Gastroesophageal sphincter (tissue), 3 donors: ENCODE measurements around the gene PATL2.

Source experiments
- POLR2A ChIP-seq, 2 donors: fragments of 450-650 bp; IDR thresholded peaks; one replicate each; pipeline ENCODE4 v1.6.1; 2017; ENCODE audit warnings: antibody characterized with exemption in 2 of 2, mild to moderate bottlenecking in 2 of 2, moderate library complexity in 1 of 2
- POLR2AphosphoS5 ChIP-seq: sonication (generic); formaldehyde crosslinking; IDR thresholded peaks from one replicate; pipeline ENCODE4 v1.6.1; 2017; ENCODE audit warnings: antibody characterized with exemption
- TF ChIP-seq, protein P1 (sequence below), 4 experiments: fragments of 200-600 bp in 2 of 4; fragments of 450-650 bp in 2 of 4; sonication (generic) in 1 of 4; IDR thresholded peaks; one replicate each; pipeline ENCODE4 v1.5.1; 2017 to 2019; ENCODE audit warnings: antibody characterized with exemption in 4 of 4, mild to moderate bottlenecking in 2 of 4, moderate library complexity in 2 of 4

GRCh38 chr15:44726136-44726535 lies 15.0 kb upstream of the PATL2 start:
- TF ChIP-seq POLR2A (IDR thresholded peaks at IDR 0.05) (no peak), POLR2AphosphoS5 (no peak)
- TF ChIP-seq, protein P1, sequence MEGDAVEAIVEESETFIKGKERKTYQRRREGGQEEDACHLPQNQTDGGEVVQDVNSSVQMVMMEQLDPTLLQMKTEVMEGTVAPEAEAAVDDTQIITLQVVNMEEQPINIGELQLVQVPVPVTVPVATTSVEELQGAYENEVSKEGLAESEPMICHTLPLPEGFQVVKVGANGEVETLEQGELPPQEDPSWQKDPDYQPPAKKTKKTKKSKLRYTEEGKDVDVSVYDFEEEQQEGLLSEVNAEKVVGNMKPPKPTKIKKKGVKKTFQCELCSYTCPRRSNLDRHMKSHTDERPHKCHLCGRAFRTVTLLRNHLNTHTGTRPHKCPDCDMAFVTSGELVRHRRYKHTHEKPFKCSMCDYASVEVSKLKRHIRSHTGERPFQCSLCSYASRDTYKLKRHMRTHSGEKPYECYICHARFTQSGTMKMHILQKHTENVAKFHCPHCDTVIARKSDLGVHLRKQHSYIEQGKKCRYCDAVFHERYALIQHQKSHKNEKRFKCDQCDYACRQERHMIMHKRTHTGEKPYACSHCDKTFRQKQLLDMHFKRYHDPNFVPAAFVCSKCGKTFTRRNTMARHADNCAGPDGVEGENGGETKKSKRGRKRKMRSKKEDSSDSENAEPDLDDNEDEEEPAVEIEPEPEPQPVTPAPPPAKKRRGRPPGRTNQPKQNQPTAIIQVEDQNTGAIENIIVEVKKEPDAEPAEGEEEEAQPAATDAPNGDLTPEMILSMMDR (IDR thresholded peaks at IDR 0.05), result no peak
